Skin of body (tissue), 2 donors: ENCODE data around the gene KCTD7. TPM values are rescaled to one million over a fixed set of nuclear protein-coding genes. Genes with fewer than 3 reads are reported as not detected.
"Not testable (repeated sequence)": the region's sequence is repeated elsewhere in the genome, so short reads cannot be mapped to it uniquely, and the experiment has no call there.

ENCODE experiments used
- DNase-seq: peaks from one replicate; lab custom pipeline; 2025; lab: John Stamatoyannopoulos, UW
- total RNA-seq: library from RNA; depleted of rRNA; stranded (reverse); fragments of >200 nt; gene quantifications from one replicate; pipeline ENCODE4 v1.2.3, GENCODE V29; 2014

Gene KCTD7
- total RNA-seq, 1 donor from 2014 or later: 10.8 TPM

DNA sequence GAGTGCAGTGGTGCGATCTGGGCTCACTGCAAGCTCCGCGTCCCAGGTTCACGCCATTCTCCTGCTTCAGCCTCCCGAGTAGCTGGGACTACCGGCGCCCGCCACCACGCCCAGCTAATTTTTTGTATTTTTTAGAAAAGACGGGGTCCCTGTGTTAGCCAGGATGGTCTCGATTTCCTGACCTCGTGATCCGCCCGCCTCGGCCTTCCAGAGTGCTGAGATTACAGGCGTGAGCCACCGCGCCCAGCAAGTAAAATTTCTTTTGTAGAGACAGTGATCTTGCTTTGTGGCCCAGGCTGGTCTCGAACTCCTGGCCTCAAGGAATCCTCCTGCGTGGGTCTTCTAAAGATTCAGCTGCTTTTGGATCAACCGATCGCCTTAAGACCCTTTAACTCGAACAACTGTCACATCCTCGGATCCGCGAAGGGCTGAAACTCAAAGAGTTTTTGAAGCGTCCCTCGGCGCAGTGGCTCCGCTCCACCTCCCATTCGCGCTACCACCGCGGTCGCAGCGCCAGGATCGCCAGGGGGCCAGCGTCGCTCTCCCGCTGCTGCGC is 25.1 kb downstream of the KCTD7 start:
- not testable (repeated sequence) for DNase-seq

DNA sequence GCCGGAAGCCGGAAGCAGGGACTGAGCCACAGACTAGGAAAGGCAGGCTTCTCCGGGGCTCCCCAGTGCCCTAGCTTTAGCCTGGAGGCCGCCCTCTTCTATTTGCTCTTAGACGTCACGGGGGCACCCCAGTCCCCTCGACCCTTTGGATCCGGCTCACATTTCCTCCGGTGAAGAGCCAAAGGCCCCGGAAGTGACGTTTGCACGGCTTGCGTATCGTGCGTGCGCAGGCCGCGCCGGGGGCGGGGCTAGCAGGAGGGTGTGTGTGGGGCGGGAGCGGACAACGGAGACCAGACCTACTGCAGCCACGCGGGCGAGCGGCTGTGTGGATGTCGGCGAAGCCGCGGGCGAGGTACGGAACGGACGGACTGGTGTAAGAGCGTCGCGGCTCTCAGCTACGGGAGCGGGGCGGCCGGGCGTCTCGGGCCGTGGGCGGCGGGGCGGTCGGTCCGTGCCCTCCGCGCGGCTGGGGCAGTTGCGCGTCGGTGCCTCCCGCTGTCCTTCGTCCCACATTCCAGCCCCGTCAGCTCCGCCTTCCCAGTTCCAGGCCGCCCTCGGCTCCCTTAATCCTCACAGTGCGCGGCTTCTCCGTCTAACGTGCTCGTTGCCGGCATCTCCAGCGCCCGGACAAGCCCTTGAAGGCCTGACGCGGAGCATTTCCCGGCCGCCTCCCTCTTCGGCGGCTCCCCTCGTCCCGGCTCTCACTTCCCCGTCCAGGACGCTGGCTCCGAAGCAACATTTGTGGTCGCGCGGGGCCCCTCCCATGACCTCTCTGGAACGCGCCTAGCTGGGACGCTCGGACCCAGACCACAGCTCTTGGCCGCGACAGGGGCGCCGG is 25.8 kb downstream of the KCTD7 start:
- DNase-seq: peak; percentile 99

GRCh38 chr7:66655113-66655806 is 26.6 kb downstream of the KCTD7 start:
- not testable (repeated sequence) for DNase-seq

DNA sequence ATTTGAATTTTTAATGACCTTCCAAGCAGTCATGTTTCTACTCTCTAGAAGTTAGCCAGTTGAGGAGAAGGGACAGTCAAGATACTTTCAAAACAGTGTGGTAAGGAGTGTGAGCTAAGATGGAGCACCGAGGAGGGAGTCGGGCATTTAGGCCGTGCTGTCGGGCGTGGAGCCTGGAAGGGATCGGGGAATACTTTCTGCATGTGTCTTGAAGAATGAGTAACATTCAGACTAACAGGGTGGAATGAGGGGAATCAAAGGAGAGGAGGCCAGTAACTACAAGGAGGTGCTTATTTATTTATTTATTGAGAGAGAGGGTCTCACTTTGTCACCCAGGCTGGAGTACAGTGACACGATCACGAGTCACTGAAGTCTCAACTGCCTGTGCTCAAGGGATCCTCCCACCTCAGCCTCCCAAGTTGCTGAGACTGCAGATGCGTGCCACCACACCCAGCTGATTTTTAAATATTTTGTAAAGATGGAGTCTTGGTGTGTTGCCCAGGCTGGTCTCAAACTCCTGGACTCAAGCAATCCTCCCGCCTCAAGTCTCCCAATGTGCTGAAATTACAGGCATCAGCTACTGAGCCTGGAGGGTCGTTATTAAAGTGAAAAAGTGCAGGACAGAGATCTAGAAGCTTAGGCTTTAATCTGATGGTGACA is 27.3 kb downstream of the KCTD7 start:
- not testable (repeated sequence) for DNase-seq

DNA sequence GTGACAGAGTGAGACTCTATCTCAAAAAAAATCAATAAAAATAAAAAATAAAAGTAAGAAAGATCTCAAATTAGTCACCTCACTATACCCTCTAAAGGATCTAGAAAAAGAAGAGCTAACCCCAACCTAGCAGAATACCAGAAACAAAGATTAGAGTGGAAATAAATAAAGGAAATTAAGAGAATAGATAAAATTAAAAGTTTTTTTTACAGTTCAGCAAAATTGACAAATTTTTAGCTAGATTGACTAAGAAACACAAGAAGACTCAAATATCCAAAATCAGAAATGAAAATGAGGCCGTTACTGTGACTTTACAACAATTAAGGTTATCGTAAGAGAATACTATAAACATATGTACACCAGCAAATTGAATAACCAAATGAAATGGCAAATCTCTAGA is 29.1 kb downstream of the KCTD7 start:
- DNase-seq: no peak

DNA sequence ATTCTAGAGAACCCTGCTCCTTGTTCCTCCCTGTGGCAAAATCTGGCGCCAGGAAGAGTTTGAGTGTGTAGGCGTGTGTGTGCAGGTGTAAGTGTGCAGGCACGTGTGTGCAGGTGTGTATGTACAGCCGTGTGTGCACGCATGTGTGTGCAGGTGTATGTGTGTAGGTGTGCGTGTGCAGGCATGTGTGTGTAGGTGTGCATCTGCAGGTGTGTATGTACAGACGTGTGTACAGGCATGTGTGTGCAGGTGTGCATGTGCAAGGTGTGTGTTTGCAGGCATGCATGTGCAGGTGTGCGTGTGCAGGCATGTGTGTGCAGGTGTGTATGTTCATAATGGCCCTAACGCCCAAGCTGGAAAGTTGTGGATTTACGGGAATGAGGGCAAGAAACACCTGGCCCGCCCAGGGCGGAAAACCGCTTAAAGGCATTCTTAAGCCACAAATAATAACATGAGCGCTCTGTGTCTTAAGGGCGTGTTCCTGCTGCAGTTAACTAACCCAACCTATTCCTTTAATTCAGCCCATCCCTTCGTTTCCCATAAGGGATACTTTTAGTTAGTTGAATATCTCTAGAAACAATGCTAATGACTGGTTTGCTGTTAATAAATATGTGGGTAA is 34.1 kb downstream of the KCTD7 start:
- no peak for DNase-seq

DNA sequence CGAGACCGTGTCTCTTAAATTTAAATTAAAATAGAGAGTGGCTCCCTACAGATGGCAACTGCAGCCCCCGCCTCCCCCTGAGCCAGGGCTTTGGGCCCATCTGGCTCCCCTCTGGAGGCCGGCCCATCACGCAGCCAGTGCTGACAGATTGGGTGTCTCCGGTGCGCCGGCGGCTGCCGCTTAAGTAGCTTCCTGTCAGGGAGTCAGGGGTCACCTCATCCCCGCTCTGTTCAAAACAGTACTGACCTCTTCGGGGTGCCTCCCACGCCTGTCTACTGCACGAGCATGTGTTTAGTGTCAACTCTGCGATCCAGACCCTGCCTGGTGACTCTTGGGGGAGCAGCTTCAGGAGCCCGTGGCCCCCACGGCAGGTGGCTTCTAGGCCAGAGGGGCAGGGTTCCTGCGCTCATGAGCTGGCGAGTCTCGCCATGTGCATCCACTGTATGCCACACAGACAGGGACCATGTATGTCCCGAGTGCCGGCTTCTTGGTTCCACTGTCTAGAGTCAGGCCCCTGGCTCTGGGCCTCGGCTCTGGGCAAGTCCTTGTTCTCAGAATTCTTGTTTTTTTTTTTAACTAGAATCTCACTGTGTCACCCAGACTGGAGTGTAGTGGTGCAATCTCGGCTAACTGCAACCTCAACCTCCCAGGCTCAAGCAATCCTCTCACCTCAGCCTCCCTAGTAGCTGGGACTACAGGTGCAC is 36.1 kb downstream of the KCTD7 start:
- no peak for DNase-seq

DNA sequence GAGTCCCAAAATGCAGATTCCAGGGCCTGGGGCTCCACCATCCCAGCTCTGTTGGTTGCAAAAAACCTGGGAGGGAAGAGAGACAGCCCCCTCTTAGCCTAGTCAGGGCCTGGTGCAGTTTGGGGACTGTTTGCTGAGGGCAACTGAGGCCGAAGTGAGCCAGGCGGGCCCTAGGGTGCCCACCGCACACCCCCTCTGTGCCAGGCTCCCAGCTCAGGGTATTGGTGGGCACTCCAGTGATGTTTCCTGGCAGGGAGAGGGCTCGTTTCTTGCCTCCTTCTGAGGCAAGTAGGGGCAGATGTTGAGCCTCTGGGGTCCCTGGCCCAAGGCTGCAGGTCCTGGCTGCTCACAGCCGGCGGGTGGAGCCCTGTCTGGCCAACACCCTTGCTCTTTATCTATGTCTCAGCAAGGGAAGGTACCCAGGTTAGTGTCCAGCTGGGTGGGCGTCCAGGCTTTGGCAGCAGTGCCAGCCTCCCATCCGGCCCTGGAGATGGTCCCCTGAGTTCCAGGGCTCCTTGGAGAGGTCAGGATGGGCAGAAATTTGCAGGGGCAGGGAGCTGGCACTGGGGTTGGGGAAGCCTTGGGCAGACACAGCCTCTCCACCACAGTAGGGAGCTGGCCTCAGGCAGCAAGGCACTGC is 37.8 kb downstream of the KCTD7 start:
- DNase-seq: no peak

DNA sequence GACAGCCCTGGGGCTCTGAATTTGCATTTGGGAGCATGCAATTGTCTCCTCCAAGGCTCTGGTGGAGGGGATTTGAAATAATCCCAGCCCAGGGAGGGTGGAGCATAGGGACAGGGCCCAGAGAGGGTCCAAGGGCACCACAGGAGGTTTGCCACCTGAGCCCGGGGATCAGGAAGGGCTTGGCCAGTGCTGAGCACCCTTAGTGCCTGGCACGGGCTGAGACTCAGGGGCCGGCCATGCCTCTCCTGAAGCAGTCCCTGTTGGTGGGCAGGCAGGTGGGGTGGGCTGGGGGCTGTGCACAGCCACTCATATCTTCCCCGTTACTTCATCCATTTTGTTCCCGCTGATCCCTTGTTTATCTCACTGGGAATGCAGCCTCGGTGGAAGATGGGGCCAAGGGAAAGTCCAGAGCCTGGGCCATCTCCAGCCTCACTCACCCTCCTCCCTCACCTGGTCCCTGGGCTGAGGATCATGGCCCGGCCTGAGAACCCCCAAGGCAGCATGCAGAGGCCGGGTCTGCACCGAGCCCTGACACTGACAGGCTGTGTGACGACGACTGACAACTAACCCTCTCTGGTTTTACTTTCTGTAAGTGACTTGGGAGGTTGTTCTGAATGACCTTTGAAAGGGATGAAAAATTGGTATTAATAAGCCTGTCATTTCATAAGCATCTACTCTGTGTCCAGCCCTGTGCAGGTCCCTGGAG is 38.5 kb downstream of the KCTD7 start:
- no peak for DNase-seq

- no peak for DNase-seq
Observed at GRCh38 chr7:66668112-66668511, 39.4 kb downstream of the KCTD7 start.

DNA sequence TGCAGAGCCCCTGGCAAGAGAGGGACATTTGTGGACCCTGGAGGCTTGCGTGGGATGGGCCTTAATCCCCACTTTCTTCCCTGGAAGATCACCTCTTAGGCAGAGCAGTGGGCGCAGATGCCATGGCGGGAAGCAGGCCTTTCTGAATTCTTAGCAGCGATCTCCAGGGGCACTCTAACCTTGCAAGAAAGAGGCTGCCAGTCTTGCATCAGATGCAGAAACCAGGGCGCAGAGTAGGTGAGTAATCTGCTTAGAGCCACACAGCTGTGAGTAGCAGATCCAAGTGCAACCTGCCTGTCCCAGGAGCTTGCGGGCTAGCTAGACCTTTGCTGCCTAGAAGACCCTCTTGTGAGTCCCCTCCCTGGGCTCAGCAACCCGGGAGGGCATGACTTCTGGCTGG is 40.0 kb downstream of the KCTD7 start:
- no peak for DNase-seq

DNA sequence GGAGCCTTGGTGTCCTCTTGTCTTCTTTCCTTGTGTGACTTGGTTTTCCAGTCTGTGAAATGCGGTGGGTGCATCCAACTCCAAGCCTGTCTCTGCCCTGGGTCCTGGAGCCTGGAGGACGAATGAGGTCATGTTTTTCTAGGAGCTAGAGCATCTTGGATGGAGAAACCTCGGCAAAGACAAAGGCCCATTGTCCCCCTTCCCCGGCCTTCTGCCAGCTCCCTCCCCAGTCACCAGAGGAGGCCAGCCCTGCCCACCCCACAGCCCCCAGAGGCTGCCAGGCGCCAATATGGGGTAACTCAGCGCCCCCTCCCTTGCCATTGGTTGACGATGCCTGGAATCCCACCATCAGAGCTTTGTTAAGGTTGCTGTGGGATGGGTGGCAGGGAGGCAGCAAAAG is 40.4 kb downstream of the KCTD7 start:
- DNase-seq: no peak

DNA sequence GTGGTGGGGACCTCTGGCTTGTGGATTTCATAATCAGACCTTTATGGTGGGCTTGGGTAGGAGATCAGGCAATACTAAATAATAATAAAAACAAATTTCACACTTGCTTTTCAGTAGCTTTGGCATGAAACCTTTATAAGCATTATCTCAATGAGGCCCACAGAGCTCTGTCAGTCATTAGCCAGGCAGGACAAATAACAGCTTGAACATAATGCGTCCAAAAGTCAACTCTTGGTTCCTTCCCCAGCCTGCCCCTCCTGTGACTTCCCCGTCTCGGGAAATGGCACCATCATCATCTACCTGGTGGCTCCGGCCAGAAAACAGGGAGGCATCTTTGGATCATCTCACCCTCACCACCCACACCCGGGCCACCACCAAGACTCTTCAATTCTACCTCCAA is 40.8 kb downstream of the KCTD7 start:
- no peak for DNase-seq

DNA sequence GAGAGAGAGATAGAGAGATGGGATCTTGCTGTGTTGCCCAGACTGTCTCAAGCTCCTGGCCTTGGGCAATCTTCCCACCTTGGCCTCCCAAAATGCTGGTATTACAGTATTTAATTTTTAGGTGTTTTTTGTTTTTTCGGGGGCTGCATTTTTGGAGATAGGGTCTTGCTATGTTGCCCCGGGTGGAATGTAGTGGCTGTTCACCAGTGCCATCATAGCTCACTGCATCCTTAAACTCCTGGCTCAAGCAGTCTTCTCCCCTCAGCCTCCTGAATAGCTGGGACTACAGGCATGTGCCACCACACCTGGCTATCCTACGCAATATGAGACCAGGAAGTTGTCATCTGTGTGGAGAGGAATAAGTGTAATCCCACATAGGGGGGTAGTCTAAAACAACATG is 42.4 kb downstream of the KCTD7 start:
- no peak for DNase-seq

DNA sequence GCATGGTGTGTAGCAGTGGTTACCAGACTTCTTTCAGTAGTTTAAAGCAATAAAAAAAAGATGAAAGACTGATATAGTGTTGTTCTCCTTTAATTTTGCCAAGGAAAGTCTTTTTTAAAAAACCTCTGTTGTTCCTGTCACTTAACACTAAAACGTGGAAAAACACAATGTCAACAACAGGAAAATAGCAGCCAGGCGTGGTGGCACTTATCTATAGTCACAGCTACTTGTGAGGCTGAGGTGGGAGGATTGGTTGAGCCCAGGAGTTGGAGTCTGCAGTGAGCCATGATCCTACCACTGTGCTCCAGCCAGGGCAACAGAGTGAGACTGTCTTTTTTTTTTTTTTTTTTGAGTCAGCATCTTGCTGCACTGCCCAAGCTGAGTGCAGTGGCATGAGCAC is 42.8 kb downstream of the KCTD7 start:
- DNase-seq: not testable (repeated sequence)

GRCh38 chr7:66672432-66673123 is 43.9 kb downstream of the KCTD7 start:
- DNase-seq: not testable (repeated sequence)

GRCh38 chr7:66673124-66673640 is 44.5 kb downstream of the KCTD7 start:
- DNase-seq: not testable (repeated sequence)

DNA sequence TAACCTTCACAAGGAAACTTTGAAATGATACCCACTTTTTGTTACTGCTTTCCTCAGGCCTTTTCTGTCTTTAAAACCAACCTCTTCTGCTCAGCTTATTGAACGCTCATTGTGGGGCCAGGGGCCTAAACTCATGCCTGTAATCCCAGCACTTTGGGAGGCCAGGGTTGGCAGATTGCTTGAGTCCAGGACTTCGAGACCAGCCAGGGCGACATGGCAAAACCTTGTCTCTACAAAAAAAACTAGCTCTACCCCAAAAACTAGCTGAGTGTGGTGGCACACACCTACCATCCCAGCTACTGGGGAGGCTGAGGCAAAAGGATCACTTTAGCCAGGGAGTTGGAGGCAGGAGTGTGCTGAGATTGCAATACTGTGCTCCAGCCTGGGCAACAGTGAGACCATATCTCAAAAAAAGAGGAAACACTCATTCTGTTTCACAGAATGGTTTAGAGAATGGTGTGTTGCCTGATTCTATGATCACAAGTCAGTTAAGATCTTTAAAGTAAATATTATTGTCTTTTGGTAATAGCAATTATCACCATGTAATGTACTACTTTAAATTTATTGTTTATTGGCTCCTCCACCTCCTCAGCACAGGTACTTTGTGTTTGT is 51.1 kb downstream of the KCTD7 start:
- no peak for DNase-seq
